Psoas muscle (tissue), 8 donors: ENCODE data around the gene CRY2. TPM values are rescaled to one million over a fixed set of nuclear protein-coding genes. Genes with fewer than 3 reads are reported as not detected.

Source experiments
- ATAC-seq, 4 donors: fragments of 200-7000 bp; cut with Tn5 transposase; one replicate each; pipeline ENCODE4 v1.9.1; 2020; ENCODE audit warnings: moderate library complexity in 3 of 4, mild to moderate bottlenecking in 2 of 4
- DNase-seq, 2 donors: peaks; one replicate each; pipeline ENCODE4 v3.0.0-alpha.2; 2020
- H3K27ac ChIP-seq: fragments of 200-600 bp; one replicate; pipeline ENCODE4 v1.8.0; 2022
- H3K27me3 ChIP-seq, 3 donors: fragments of 200-600 bp in 1 of 3; one replicate each; pipeline versions ENCODE4 v1.6.1 to v1.8.0; 2013 to 2022; ENCODE audit warnings: low read length in 2 of 3, mild to moderate bottlenecking in 2 of 3, moderate library complexity in 1 of 3; ENCODE audit not compliant: insufficient read depth in 3 of 3
- H3K36me3 ChIP-seq, 2 donors: fragments of 200-600 bp in 1 of 2; one replicate each; pipeline versions ENCODE4 v1.6.1 to v1.8.0; 2013 to 2022; ENCODE audit warnings: low read depth in 1 of 2, mild to moderate bottlenecking in 1 of 2, moderate library complexity in 1 of 2; ENCODE audit not compliant: insufficient read depth in 1 of 2
- H3K4me1 ChIP-seq: fragments of 200-600 bp; one replicate; pipeline ENCODE4 v1.8.0; 2022
- H3K4me3 ChIP-seq: fragments of 200-600 bp; one replicate; pipeline ENCODE4 v1.8.0; 2022; ENCODE audit warnings: mild to moderate bottlenecking
- H3K9me3 ChIP-seq: fragments of 200-600 bp; one replicate; pipeline ENCODE4 v1.8.0; 2022
- WGBS, 3 donors: extraction: QIAGEN DNeasy Blood & Tissue Kit; methylation state at CpG; one replicate each; pipeline versions ENCODE4 v1.1.6 to v1.1.7; 2013; 5-methylcytosine and 5-hydroxymethylcytosine counted together
- intact Hi-C, 2 donors: fragments of 100-400 bp; cut with DNase I; formaldehyde crosslinking; loops; one replicate each; pipeline versions ENCODE4 v1.11.0 to v1.14.2; 2022
- polyA plus RNA-seq, 3 donors: library from polyadenylated mRNA; stranded (reverse); fragments of 200-250 nt; gene quantifications; one replicate each; pipeline ENCODE4 v1.2.3, GENCODE V29; 2013
- total RNA-seq, 4 donors: library from RNA; stranded (reverse); fragmentation: NEBNext Ultra II Directional in 2 of 4; extraction: Animal tissue kit (Norgen Biotek cat#: 25700) in 2 of 4; gene quantifications; one replicate each; pipeline versions ENCODE4 v1.2.1 to v1.2.4, GENCODE V29; 2021 to 2023
- TF ChIP-seq, protein P1 (sequence below): fragments of 200-600 bp; IDR thresholded peaks from one replicate; pipeline ENCODE4 v1.8.0; 2022; ENCODE audit warnings: antibody characterized with exemption
- donor health status: healthy with polysubstance abuse.
- donor health status: DM: no; HTN: no; CAD: no; lungs with moderate emphysema.
- donor health status: Bipolar disorder and iron deficiency.
- donor health status: healthy.
- donor health status: DM: yes; HTN: yes; CAD: no.
- donor health status: DM: no; HTN: no; CAD: no.
- donor health status: DM: no; HTN: no; CAD: no.
- donor health status: DM: yes; HTN: yes; CAD: no.

The CRY2 gene
- total and polyA plus RNA-seq, 7 donors = 15.4 to 64.5 (median 30.7) TPM

DNA sequence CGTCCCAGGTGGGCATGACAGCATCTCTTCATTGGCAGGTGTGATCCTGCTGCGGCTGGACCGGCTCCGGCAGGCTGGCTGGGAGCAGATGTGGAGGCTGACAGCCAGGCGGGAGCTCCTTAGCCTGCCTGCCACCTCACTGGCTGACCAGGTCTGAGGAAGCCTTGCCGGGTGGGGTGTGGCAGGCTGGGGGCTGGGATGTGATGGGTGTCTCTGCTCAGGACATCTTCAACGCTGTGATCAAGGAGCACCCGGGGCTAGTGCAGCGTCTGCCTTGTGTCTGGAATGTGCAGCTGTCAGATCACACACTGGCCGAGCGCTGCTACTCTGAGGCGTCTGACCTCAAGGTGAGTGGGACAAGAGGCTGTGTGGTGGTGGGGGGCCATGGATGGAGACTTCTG, 78.7 kb downstream of the CRY2 start:
- no peak for ATAC-seq
- WGBS, 3 donors = 44 to 52% (median 48%) methylated on average over 12 of the region's 12 CpGs
- Histone ChIP-seq H3K36me3 (no peaks in the 10 kb centered on the region), H3K27me3 (peaks cover 0 to 34% (median 13%) of the 10 kb centered on the region in 3 donors), H3K4me1 (peaks cover 6% of the 10 kb centered on the region), H3K4me3 (no peak overlapping the region), H3K27ac (no peak overlapping the region), H3K9me3 (no peaks in the 10 kb centered on the region)
- TF ChIP-seq, protein P1, sequence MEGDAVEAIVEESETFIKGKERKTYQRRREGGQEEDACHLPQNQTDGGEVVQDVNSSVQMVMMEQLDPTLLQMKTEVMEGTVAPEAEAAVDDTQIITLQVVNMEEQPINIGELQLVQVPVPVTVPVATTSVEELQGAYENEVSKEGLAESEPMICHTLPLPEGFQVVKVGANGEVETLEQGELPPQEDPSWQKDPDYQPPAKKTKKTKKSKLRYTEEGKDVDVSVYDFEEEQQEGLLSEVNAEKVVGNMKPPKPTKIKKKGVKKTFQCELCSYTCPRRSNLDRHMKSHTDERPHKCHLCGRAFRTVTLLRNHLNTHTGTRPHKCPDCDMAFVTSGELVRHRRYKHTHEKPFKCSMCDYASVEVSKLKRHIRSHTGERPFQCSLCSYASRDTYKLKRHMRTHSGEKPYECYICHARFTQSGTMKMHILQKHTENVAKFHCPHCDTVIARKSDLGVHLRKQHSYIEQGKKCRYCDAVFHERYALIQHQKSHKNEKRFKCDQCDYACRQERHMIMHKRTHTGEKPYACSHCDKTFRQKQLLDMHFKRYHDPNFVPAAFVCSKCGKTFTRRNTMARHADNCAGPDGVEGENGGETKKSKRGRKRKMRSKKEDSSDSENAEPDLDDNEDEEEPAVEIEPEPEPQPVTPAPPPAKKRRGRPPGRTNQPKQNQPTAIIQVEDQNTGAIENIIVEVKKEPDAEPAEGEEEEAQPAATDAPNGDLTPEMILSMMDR = no peak
- intact Hi-C loops = no loop called here
- peak in 1 of 2 donors; percentile 44 for DNase-seq

DNA sequence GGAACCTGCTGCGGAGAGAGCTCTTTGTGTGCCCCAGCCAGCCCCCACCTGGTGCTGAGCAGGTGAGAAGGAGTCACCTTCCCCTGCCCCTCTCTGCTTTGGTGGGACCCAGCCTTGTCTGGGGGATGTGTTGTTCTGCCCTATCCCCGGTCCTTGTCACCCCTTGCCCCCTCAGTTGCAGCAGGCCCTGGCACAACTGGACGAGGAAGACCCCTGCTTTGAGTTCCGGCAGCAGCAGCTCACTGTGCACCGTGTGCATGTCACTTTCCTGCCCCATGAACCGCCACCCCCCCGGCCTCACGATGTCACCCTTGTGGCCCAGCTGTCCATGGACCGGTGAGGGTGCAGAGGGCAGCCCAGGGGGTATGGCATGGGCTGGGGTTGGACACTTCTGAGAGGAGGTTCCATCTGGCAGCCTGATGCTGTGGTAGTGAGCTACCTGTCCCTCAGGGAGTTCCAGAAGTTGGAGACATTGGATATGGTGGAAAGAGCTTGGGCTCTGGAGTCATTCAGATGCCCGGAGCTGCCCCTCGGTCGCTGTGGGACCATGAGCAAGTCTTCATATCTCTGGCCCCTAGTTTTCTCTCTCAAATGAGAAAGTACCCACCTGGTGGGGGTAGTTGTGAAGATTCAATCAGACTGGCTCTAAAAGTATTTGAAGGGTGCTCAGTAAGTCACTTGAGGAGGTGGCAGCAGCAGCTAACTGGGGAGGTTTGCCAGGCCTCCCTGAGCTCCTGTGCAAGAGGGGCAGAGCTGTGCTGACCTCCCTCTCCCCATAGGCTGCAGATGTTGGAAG, 79.5 kb downstream of the CRY2 start:
- Histone ChIP-seq H3K27ac (no peak overlapping the region), H3K27me3 (peaks cover 0 to 34% (median 13%) of the 10 kb centered on the region in 3 donors), H3K4me3 (no peak overlapping the region), H3K9me3 (no peaks in the 10 kb centered on the region), H3K4me1 (peaks cover 6% of the 10 kb centered on the region), H3K36me3 (peaks cover 0 to 1% of the 10 kb centered on the region in 2 donors)
- 81 to 82% (median 82%) methylated on average over 12 of the region's 12 CpGs for WGBS, 3 donors
- intact Hi-C loops = no loop called here
- TF ChIP-seq, protein P1 = no peak
- ATAC-seq (no peak), DNase-seq (peak in 1 of 2 donors; percentile 43)

DNA sequence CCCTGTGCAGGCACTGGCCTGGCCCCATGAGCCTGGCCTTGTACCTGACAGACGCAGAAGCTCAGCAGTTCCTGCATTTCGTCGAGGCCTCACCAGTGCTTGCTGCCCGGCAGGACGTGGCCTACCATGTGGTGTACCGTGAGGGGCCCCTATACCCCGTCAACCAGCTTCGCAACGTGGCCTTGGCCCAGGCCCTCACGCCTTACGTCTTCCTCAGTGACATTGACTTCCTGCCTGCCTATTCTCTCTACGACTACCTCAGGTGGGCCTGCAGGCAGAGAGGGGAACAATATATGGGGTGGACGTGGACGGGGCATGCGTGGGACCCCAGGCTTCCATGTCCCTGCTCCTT, 80.0 kb downstream of the CRY2 start:
- TF ChIP-seq, protein P1 = no peak
- Histone ChIP-seq H3K4me1 (peaks cover 1% of the 10 kb centered on the region), H3K4me3 (no peak overlapping the region), H3K27ac (no peak overlapping the region), H3K36me3 (peaks cover 0 to 7% of the 10 kb centered on the region in 2 donors), H3K27me3 (peaks cover 0 to 29% (median 8%) of the 10 kb centered on the region in 3 donors), H3K9me3 (no peaks in the 10 kb centered on the region)
- ATAC-seq (no peak), DNase-seq (no peak)
- WGBS, 3 donors = 73 to 76% (median 75%) methylated on average over 15 of the region's 15 CpGs
- intact Hi-C loops = no loop called here

DNA sequence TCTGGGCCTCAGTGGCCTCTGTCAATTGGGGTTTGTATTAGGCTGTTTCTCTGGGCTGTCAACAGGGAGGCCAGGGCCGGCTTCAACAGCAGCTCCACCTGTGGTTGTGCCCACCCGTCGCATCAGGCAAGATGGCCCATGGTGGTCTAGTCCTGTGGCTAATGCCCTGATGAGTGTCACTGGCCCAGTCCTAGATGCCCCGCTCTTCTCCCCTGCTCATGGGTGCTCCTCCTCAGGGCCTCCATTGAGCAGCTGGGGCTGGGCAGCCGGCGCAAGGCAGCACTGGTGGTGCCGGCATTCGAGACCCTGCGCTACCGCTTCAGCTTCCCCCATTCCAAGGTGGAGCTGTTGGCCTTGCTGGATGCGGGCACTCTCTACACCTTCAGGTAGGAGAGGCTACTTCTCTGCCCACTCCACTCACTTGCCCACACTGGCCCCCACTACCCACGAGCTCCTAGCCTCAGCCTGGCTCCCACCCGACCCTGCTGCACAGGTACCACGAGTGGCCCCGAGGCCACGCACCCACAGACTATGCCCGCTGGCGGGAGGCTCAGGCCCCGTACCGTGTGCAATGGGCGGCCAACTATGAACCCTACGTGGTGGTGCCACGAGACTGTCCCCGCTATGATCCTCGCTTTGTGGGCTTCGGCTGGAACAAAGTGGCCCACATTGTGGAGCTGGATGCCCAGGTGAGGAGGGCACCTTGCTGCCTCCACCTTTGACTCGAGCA, 80.6 kb downstream of the CRY2 start:
- DNase-seq (no peak), ATAC-seq (peak in 1 of 4 donors; percentile 11)
- peaks cover 0 to 24% (median 3%) of the 10 kb centered on the region in 3 donors for H3K27me3 ChIP-seq
- WGBS, 3 donors = 84 to 93% (median 92%) methylated on average over 27 of the region's 27 CpGs
- no peak overlapping the region for H3K4me3 ChIP-seq
- peaks cover 0 to 12% of the 10 kb centered on the region in 2 donors for H3K36me3 ChIP-seq
- intact Hi-C loops = no loop called here
- TF ChIP-seq, protein P1 = no peak
- H3K9me3 ChIP-seq = no peaks in the 10 kb centered on the region
- H3K27ac ChIP-seq = no peak overlapping the region
- no peaks in the 10 kb centered on the region for H3K4me1 ChIP-seq
